Calu3 (cell line): ENCODE data around the gene CDPF1. TPM values are rescaled to one million over a fixed set of nuclear protein-coding genes. Genes with fewer than 3 reads are reported as not detected.

ENCODE experiments used
- BruUV-seq: library from RNA; stranded (reverse); fragments of 400-500 nt; replicated peaks from 2 replicates; lab custom pipeline; 2021; lab: Mats Ljungman, UMichigan
- CTCF ChIA-PET: fragments of 300-600 bp; sonication (Branson Sonifier 250); formaldehyde crosslinking; loops from one replicate; lab custom pipeline; 2022; ENCODE audit warnings: antibody characterized with exemption; lab: Charles Lee
- DNase-seq: peaks from one replicate; pipeline ENCODE4 v3.0.0; 2022
- H3K27ac Mint-ChIP-seq: one replicate; pipeline ENCODE4 v1.8.0; 2022; ENCODE audit warnings: mixed read lengths; ENCODE audit not compliant: unreplicated experiment
- H3K27me3 Mint-ChIP-seq: one replicate; pipeline ENCODE4 v1.8.0; 2022; ENCODE audit warnings: mixed read lengths; ENCODE audit not compliant: unreplicated experiment
- H3K36me3 Mint-ChIP-seq: one replicate; pipeline ENCODE4 v1.8.0; 2022; ENCODE audit warnings: mild to moderate bottlenecking, moderate library complexity, mixed read lengths; ENCODE audit not compliant: insufficient read depth, unreplicated experiment
- H3K4me1 Mint-ChIP-seq: one replicate; pipeline ENCODE4 v1.8.0; 2022; ENCODE audit warnings: mild to moderate bottlenecking, low read depth, mixed read lengths; ENCODE audit not compliant: unreplicated experiment
- H3K4me3 Mint-ChIP-seq: one replicate; pipeline ENCODE4 v1.8.0; 2022; ENCODE audit warnings: mild to moderate bottlenecking, low read depth, moderate library complexity, mixed read lengths; ENCODE audit not compliant: unreplicated experiment
- H3K9me3 Mint-ChIP-seq: one replicate; pipeline ENCODE4 v1.8.0; 2022; ENCODE audit warnings: low read depth, mixed read lengths; ENCODE audit not compliant: unreplicated experiment
- CTCF ChIP-seq: fragments of 200-600 bp; IDR thresholded peaks from one replicate; pipeline ENCODE4 v1.8.0; 2022; ENCODE audit warnings: antibody characterized with exemption; ENCODE audit not compliant: unreplicated experiment
- intact Hi-C: fragments of 100-400 bp; cut with micrococcal nuclease; formaldehyde crosslinking; loops from one replicate; pipeline ENCODE4 v1.10.0; 2022; ENCODE audit not compliant: unreplicated experiment
- total RNA-seq: library from RNA; stranded (reverse); gene quantifications from 2 replicates; pipeline ENCODE4 v1.2.3, GENCODE V29; 2022

Gene CDPF1
- total RNA-seq, 1 experiment from 2014 or later: 10.5 TPM

- Mint-ChIP-seq H3K4me1 (peaks cover 7% of the 10 kb centered on the region), H3K27ac (no peak overlapping the region), H3K27me3 (no peaks in the 10 kb centered on the region), H3K9me3 (no peaks in the 10 kb centered on the region), H3K36me3 (peaks cover 21% of the 10 kb centered on the region), H3K4me3 (no peak overlapping the region)
- no peak for TF ChIP-seq CTCF
- intact Hi-C loops: no loop called here
- CTCF ChIA-PET: no interaction called here
- no peak for DNase-seq
- no TSS peak for BruUV-seq
These were observed 24.3 kb upstream of the CDPF1 start for GRCh38 chr22:46274381-46274780.

GRCh38 chr22:46273432-46274148 lies 23.5 kb upstream of the CDPF1 start:
- CTCF ChIA-PET: interaction anchor here (0.7 kb wide), 1 partner anchor 301 kb away, joined by 4 read pairs; no protein-coding TSS in a partner anchor
- no TSS peak for BruUV-seq
- no peaks in the 10 kb centered on the region for H3K9me3 Mint-ChIP-seq
- no peak overlapping the region for H3K4me3 Mint-ChIP-seq
- H3K4me1 Mint-ChIP-seq: peaks cover 8% of the 10 kb centered on the region
- H3K27ac Mint-ChIP-seq: no peak overlapping the region
- intact Hi-C loops: no loop called here
- H3K27me3 Mint-ChIP-seq: no peaks in the 10 kb centered on the region
- DNase-seq: no peak
- H3K36me3 Mint-ChIP-seq: peaks cover 20% of the 10 kb centered on the region
- no peak for TF ChIP-seq CTCF

GRCh38 chr22:46272762-46273431 lies 22.8 kb upstream of the CDPF1 start:
- Mint-ChIP-seq H3K27ac (no peak overlapping the region), H3K27me3 (no peaks in the 10 kb centered on the region), H3K9me3 (no peaks in the 10 kb centered on the region), H3K4me1 (peaks cover 14% of the 10 kb centered on the region), H3K4me3 (no peak overlapping the region), H3K36me3 (peaks cover 26% of the 10 kb centered on the region)
- intact Hi-C loops: no loop called here
- CTCF ChIA-PET: no interaction called here
- no peak for TF ChIP-seq CTCF
- DNase-seq: no peak
- BruUV-seq: no TSS peak

GRCh38 chr22:46272196-46272595 lies 22.1 kb upstream of the CDPF1 start:
- Mint-ChIP-seq H3K27ac (no peak overlapping the region), H3K4me3 (no peak overlapping the region), H3K9me3 (no peaks in the 10 kb centered on the region), H3K4me1 (peaks cover 15% of the 10 kb centered on the region), H3K27me3 (no peaks in the 10 kb centered on the region), H3K36me3 (peaks cover 33% of the 10 kb centered on the region)
- no peak for DNase-seq
- no TSS peak for BruUV-seq
- CTCF ChIA-PET: no interaction called here
- intact Hi-C loops: no loop called here
- TF ChIP-seq CTCF: no peak
